GM21576 (cell line): ENCODE results near the gene ADGRV1.
A peak's percentile ranks its signal among the peaks of the same experiment; 100 is the strongest.
"Not testable (repeated sequence)": the region's sequence is repeated elsewhere in the genome, so short reads cannot be mapped to it uniquely, and the experiment has no call there.

Source experiments
- ATAC-seq: cut with Tn5 transposase; IDR thresholded peaks from one replicate; pipeline ENCODE4 v1.9.1; 2021; ENCODE audit warnings: mild to moderate bottlenecking, moderate library complexity; ENCODE audit not compliant: unreplicated experiment

The ADGRV1 gene

DNA sequence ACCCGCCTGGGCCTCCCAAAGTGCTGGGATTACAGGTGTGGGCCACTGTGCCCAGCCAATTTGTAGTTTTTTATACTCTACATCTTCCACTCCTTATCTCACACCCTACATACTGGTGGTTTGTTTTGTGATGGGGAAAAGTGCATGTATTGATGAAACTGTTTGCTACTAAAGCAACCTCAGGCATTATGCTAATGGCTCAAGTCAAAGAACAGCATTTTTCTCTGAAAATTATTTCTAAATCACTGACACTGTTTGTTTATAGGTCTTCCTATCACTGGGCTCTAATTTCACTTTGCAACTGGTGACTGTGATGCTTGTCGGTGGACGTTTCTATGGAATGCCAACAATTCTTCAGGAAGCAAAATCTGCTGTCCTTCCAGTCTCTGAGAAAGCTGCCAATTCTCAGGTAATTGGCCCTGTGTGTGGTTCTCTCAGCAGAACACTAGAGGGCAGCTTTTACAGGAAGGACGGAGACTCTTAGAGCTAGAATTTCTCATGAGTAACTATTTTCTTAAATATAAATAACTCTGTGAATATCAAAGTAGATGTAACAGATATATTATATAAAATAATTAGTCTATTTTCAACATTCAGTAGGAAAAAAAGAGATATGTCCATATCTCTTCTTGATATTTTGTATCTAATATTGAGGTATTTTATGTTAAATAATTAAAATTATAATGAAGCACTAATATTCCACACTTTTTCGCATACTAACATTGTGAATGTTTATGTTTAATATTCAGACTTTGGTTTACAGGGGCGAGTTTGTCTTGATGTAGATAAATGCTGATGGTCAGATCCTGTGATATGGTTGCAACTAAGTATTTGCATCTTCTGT, 244.1 kb downstream of the ADGRV1 start:
- peak; percentile 87 for ATAC-seq

- ATAC-seq = no peak
Measured at GRCh38 chr5:90803381-90803780, 244.8 kb downstream of the ADGRV1 start.

DNA sequence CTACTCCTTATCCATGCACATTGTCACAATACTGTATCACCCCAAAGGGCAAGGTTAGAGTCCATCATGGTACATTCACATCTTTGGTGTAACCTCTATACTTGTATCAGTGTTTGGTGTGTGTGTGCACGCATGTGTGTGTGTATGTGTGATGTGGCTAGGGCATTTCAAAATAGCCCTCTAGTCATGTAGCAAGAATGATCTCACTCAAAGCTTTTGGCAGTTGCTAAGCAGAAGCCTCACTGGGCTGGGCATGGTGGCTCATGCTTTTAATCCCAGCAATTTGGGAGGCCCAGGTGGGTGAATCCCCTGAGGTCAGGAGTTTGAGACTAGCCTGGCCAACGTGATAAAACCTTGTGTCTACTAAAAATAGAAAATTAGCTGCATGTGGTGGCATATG, 245.3 kb downstream of the ADGRV1 start:
- ATAC-seq = no peak

GRCh38 chr5:90807496-90807895, 248.9 kb downstream of the ADGRV1 start:
- ATAC-seq = no peak

- no peak for ATAC-seq
Measured at GRCh38 chr5:90809311-90810056, 250.9 kb downstream of the ADGRV1 start.

DNA sequence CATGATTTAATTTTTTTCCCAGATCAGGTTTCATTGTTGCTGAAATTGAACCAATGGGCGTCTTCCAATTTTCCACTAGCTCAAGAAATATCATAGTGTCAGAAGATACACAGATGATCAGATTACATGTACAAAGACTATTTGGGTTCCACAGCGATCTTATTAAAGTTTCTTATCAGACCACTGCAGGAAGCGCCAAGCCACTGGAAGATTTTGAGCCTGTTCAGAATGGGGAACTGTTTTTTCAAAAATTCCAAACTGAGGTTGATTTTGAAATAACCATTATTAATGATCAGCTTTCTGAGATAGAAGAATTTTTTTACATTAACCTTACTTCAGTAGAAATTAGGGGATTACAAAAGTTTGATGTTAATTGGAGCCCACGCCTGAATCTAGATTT, 251.6 kb downstream of the ADGRV1 start:
- no peak for ATAC-seq

DNA sequence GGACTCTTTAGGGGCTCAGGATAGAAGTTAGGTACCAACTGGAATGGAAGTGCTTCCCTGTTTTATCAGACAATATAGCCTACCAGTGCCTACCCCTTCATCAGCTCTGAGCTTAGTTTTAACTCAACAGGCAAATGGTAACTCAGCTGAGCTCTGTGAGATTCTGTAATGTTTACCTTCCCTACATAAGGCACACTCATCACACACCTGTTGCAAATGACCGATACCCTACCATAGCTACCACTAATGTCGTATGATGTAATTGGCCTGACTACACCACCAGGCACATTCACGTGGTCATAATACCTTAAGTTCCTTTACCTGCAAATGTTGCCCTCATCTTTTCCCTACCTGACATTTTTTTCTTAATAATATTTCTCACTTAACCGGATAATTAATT, 254.8 kb downstream of the ADGRV1 start:
- ATAC-seq = no peak

GRCh38 chr5:90822062-90822461, 263.5 kb downstream of the ADGRV1 start:
- ATAC-seq = not testable (repeated sequence)

DNA sequence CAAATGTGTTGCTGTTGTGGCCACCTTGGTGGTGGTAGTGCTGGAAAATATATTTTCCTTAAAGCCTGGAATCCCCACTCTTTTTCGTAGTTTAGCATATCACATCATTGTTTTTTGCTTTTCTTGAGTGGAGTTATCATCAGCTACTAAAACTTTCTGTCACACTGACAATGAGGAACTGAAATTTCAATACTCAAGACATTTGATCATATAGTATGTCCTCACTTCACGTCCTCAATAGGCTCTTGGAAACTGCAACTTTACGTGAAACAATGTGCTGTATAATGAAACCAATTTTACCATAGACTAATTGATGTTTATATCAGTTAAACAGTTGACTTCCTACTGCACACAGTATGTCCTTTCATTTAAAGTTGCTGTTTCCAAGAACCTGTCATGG, 265.8 kb downstream of the ADGRV1 start:
- no peak for ATAC-seq

GRCh38 chr5:90830058-90830457, 271.5 kb downstream of the ADGRV1 start:
- no peak for ATAC-seq

- ATAC-seq = no peak
Measured at GRCh38 chr5:90833753-90834152, 275.2 kb downstream of the ADGRV1 start.

GRCh38 chr5:90834711-90835110, 276.1 kb downstream of the ADGRV1 start:
- no peak for ATAC-seq

DNA sequence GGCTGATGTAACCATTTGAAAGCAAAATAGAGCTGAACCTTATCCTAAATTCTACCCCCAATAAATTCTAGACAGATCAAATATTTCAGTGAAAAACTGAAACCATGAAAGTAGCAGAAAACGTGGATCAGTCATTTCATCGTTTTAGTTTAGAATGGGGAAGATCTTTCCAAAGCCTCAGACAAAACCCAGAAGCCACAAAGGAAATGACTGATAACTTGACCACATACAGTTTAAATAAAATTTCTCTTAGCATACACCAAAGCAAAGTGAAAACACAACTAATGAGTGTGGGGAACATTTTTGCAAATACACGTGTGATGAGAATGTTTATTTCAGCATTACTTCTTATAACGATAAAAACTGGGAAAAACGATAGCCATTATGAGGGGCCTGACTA, 284.8 kb downstream of the ADGRV1 start:
- ATAC-seq = no peak

GRCh38 chr5:90844931-90845330, 286.3 kb downstream of the ADGRV1 start:
- ATAC-seq = no peak

- ATAC-seq = no peak
Measured at GRCh38 chr5:90845723-90846554, 287.3 kb downstream of the ADGRV1 start.

DNA sequence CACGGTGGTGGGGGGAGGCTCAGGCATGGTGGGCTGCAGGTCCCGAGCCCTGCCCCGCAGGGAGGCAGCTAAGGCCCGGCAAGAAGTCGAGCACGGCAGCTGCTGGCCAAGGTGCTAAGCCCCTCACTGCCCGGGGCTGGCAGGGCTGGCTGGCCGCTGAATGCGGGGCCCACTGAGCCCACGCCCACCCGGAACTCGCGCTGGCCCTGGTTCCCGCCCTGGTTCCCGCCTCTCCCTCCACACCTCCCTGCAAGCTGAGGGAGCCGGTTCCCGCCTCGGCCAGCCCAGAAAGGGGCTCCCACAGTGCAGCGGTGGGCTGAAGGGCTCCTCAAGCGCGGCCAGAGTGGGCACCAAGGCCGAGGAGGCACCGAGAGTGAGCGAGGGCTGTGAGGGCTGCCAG, 289.0 kb downstream of the ADGRV1 start:
- ATAC-seq = not testable (repeated sequence)

DNA sequence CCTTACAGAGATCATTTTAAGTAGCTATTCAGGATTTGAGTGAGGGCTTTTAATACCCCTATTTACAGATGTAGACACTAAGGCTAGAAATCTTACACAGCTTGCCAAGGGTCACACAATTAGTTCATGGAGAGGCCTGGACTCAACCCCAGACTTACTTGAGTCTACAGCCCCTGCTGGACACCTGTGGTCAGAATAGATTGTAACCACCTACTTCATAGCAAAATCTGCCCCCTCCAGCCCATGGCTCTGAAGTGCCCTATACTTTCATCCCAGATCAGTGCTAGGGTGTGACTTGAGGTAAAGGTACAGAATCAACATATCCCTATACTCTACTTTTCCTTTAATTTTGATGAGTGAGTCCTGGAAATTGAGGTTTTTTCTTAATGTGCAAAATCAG, 291.3 kb downstream of the ADGRV1 start:
- no peak for ATAC-seq

DNA sequence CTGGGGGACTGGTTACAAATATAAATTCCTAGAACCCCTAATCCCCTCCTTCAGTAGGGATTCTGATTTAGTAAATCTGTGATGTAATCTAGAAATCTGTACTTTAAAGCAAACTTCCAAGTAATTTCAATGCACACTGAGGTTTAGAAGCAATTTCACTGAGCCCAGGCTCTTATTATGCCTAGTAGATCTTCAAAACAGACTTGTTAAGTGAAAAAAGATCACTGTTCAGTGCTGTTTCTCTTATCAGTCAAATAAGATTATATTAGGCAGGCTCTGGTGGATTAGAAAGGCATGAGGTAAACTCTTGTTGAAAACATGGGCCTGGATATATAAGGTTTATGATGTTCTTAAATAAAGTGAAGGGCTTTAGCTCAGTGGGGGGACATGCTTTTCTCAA, 293.9 kb downstream of the ADGRV1 start:
- no peak for ATAC-seq

GRCh38 chr5:90853750-90854149, 295.2 kb downstream of the ADGRV1 start:
- ATAC-seq = no peak

GRCh38 chr5:90854169-90854568, 295.6 kb downstream of the ADGRV1 start:
- no peak for ATAC-seq

GRCh38 chr5:90855296-90856010, 296.9 kb downstream of the ADGRV1 start:
- no peak for ATAC-seq
